Fibroblast of the aortic adventitia (primary cell): ENCODE measurements around the gene ANP32E. TPM values are rescaled to one million over a fixed set of nuclear protein-coding genes. Genes with fewer than 3 reads are reported as not detected.
"Not testable (repeated sequence)": the region's sequence is repeated elsewhere in the genome, so short reads cannot be mapped to it uniquely, and the experiment has no call there.

Experiments used
- DNase-seq: peaks from one replicate; pipeline ENCODE4 v3.0.0-alpha.2; 2010; ENCODE audit warnings: low read depth
- H3K4me3 ChIP-seq: 2 replicates; pipeline ENCODE4 v1.5.1; 2011; ENCODE audit warnings: low read depth, mild to moderate bottlenecking, control low read depth, low read length, moderate library complexity
- total RNA-seq: library from RNA; depleted of rRNA; stranded (reverse); fragments of >200 nt; gene quantifications from 2 replicates; pipeline ENCODE4 v1.2.3, GENCODE V29; 2012; ENCODE audit warnings: low replicate concordance
- TF ChIP-seq, protein P1 (sequence below): IDR thresholded peaks from 2 replicates; pipeline ENCODE4 v1.5.1; 2011; ENCODE audit warnings: mild to moderate bottlenecking, low read length, control low read depth, inconsistent platforms; ENCODE audit not compliant: insufficient read depth

ANP32E gene
- total RNA-seq, 1 donor: 35.1 TPM

DNA sequence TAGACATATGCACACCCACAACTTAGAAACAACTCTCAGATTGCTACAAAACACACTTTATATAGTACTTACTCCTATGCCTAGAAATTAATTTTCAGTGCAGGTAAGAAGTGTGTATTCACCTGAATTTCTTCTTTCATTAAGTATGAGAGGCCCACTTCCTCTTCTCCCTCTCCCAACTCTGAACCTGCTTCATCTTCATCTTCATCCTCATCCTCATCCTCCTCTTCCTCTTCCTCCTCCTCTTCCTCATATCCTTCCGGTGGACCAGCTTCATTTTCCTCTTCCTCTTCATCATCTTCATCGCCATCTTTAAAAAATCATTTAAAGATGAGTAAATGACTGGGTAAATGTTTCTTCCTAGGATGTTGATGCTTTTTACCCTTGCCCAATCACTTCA lies 9.4 kb downstream of the ANP32E start:
- no peak for DNase-seq
- H3K4me3 ChIP-seq: no peak overlapping the region
- TF ChIP-seq, protein P1, sequence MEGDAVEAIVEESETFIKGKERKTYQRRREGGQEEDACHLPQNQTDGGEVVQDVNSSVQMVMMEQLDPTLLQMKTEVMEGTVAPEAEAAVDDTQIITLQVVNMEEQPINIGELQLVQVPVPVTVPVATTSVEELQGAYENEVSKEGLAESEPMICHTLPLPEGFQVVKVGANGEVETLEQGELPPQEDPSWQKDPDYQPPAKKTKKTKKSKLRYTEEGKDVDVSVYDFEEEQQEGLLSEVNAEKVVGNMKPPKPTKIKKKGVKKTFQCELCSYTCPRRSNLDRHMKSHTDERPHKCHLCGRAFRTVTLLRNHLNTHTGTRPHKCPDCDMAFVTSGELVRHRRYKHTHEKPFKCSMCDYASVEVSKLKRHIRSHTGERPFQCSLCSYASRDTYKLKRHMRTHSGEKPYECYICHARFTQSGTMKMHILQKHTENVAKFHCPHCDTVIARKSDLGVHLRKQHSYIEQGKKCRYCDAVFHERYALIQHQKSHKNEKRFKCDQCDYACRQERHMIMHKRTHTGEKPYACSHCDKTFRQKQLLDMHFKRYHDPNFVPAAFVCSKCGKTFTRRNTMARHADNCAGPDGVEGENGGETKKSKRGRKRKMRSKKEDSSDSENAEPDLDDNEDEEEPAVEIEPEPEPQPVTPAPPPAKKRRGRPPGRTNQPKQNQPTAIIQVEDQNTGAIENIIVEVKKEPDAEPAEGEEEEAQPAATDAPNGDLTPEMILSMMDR: no peak

DNA sequence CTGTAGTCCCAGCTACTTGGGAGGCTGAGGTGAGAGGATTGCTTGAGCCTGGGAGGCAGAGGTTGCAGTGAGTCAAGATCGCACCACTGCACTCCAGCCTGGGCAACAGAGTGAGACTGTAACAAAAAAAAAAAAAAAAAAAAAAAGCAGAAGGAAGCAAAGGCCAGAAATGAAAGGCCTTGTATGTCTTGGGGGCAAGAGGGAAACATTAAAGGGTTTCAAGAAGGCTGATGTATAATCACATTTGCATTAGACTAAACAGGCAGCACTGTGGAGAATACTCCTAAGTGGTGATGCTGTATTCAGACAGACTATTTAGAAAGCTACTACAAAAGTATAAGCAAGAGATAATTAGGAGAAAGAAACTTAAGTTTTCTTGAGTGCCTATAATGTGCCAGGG lies 10.4 kb downstream of the ANP32E start:
- no peak for DNase-seq
- no peak overlapping the region for H3K4me3 ChIP-seq
- TF ChIP-seq, protein P1: no peak

DNA sequence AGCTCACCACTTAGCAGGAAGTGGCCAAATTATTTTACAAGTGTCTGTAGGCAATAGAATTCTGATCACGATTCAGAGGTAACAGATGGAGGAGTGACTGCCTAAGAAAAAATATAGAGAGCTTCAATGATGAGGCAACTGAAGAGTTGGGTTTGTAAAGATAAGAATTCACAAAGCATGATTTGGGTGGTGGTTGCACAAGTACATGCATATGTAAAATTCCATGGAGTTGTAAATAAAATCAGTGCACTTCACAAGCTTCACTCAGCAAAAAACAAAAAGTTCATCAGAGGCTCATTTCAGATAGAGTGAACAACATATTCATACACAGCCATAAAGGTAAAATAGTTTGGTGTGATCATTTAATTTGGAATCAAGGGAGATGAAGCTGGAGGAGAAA lies 10.9 kb downstream of the ANP32E start:
- TF ChIP-seq, protein P1: no peak
- H3K4me3 ChIP-seq: no peak overlapping the region
- DNase-seq: no peak

DNA sequence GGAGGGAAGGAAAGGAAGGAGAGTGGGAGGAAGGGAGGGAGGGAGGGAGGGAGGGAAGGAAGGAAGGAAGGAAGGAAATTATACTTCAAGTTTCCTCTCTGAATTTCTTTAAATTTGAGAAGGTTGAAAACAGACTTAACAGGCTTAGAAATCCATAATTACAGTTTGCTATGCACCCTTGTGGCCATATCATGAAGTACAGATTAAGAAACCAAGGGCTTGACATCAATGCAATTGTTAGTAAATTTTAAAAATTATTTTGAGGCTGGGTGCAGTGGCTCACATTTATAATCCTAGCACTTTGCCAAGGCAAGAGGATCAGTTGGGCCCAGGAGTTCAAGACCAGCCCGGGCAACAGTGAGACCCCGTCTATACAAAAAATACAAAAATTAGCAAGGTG lies 14.4 kb downstream of the ANP32E start:
- H3K4me3 ChIP-seq: no peak overlapping the region
- TF ChIP-seq, protein P1: peak; percentile 61
- peak; percentile 71 for DNase-seq

DNA sequence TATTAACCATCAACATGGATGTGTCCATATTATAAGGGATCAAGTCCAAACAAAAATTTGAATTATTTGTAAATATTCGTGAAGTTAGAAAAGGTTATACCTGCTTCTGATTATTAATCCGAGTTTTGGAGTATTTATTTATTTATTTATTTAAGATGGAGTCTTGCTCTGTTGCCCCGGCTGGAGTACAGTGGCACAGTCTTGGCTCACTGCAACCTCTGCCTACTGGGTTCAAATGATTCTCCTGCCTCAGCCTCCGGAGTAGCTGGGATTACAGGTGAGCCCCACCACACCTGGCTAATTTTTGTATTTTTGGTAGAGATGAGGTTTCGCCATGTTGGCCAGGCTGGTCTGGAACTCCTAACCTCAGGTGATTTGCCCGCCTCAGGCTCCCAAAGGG lies 20.1 kb downstream of the ANP32E start:
- not testable (repeated sequence) for H3K4me3 ChIP-seq, DNase-seq

DNA sequence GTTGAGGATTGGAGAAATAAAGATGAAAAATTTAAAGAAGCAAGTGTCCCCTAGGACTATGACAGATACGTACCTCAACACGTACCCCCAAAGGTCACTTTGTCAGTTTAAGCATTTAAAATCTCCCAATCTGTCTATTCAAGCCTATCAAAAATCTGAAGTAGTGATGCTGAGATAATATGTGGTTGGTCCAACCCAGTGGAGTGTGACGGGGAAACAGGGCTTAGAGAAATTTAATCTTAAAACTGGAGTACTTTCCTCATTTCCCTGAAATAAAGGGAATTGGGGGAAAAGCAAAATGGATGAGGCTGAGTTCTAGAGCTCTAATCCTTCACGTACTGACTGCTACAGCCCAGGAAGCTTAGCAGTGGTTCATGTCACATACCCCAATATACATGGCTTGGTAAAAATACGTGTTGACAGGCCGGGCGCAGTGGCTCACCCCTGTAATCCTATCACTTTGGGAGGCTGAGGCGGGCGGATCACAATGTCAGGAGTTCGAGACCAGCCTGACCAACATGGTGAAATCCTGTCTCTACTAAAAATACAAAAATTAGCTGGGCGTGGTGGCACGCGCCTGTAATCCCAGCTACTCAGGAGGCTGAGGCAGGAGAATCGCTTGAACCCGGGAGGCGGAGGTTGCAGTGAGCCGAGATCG lies 21.7 kb downstream of the ANP32E start:
- not testable (repeated sequence) for DNase-seq, H3K4me3 ChIP-seq

DNA sequence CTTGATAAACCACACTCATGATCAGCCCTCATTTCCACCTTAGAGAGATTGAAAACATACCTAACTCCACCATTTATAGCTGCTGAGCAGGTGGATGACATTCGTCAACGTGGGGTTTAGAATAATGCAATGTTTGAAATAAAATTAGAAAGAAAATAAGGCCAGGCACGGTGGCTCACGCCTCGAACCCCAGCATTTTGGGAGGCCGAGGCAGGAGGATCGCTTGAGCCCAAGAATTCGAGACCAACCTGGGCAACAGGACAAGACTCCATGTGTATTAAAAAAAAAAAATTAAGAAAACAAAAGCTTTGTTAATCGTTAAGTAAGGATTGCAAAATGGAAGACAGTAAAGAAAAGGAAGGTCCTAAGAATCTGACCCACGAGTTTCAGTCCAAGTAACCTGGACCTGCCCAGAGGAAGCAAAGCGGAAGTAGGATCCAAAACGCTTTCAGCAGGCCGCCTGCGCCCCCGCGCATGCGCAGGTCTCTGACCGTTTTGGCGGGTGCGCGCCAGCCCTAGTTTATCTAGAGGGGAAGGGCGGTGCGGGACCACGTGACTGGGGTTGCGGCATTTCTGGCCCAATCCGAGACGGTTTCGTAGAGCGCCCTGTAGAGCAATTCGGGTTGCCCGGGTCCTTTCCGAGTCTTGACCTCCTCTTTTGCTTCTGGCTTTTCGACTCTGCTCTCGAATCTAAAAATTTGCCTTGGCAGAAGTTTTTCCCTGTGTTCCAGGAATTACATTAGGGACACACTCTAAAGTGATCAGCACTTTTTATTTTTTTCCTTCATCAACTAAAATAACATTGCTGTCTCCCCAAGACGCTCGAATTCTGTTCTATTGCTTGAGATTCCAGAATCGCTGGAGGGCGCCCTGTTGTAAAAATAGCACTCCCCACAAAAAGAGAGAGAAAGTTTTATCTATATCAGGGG lies 22.5 kb downstream of the ANP32E start:
- TF ChIP-seq, protein P1: peak; percentile 25
- DNase-seq: peak; percentile 94

DNA sequence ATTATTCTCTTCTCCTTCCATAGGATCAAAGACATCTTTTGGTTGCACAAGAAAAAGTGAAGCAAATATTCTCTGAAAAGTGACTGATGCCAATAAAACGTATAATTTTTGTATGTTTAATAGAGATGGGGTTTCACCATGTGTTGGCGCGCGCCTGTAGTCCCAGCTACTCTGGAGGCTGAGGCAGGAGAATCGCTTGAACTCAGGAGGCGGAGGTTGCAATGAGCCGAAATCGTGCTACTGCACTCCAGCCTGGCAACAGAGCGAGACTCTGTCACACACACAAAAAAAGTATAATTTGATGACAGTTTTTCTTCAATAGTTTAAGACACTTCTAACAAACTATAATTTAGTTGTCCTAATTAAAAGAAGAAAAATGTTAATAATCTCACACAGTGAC lies 23.8 kb downstream of the ANP32E start:
- TF ChIP-seq, protein P1: no peak
- H3K4me3 ChIP-seq: no peak overlapping the region
- no peak for DNase-seq

More for the DNA sequence above, 22.5 kb downstream of the ANP32E start:
- H3K4me3 ChIP-seq: peak overlapping the region; percentile 62
